ENCODE measurements around the gene MTF2.

MTF2 gene

GRCh38 chr1:93107395-93107794 lies 28.3 kb downstream of the MTF2 start:
- no peak overlapping the region for H3K4me3 ChIP-seq (ENCODE audit: low read length)
- TF ChIP-seq ZNF274 (IDR thresholded peaks at IDR 0.05; ENCODE audit: low read depth, low read length), result no peak

- H3K4me3 ChIP-seq (ENCODE audit: low read length), result no peak overlapping the region
- TF ChIP-seq ZNF274 (IDR thresholded peaks at IDR 0.05; ENCODE audit: low read depth, low read length), result no peak
These were observed 29.3 kb downstream of the MTF2 start for GRCh38 chr1:93108335-93108734.

GRCh38 chr1:93109578-93109977 lies 30.5 kb downstream of the MTF2 start:
- no peak for TF ChIP-seq ZNF274 (IDR thresholded peaks at IDR 0.05; ENCODE audit: low read depth, low read length)

GRCh38 chr1:93111065-93111464 lies 32.0 kb downstream of the MTF2 start:
- TF ChIP-seq ZNF274 (IDR thresholded peaks at IDR 0.05; ENCODE audit: low read depth, low read length), result no peak
- H3K4me3 ChIP-seq (ENCODE audit: low read length), result no peak overlapping the region

More at GRCh38 chr1:93109578-93109977, 30.5 kb downstream of the MTF2 start:
- H3K4me3 ChIP-seq (ENCODE audit: low read length), result no peak overlapping the region

GRCh38 chr1:93111561-93111960 lies 32.5 kb downstream of the MTF2 start:
- H3K4me3 ChIP-seq (ENCODE audit: low read length), result no peak overlapping the region
- TF ChIP-seq ZNF274 (IDR thresholded peaks at IDR 0.05; ENCODE audit: low read depth, low read length), result no peak

GRCh38 chr1:93113127-93113526 lies 34.0 kb downstream of the MTF2 start:
- no peak for TF ChIP-seq ZNF274 (IDR thresholded peaks at IDR 0.05; ENCODE audit: low read depth, low read length)
- H3K4me3 ChIP-seq (ENCODE audit: low read length), result no peak overlapping the region

DNA sequence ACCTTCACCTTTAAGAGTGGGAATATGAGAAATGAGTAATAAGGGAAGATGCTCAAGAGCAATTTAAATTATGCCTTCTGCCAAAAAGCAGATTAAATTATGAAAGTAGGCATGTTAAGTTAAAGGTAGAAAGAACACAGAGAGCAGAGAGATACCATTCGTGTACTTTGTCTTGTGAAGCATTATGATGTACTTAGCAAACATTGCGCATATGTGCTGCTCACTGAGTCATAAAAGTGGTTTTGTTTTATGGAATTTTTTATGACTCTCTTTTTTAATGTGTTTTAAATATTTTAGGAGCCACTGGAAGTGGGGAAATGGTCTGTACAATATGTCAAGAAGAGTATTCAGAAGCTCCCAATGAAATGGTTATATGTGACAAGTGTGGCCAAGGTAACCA lies 35.3 kb downstream of the MTF2 start:
- H3K4me3 ChIP-seq (ENCODE audit: low read length), result no peak overlapping the region
- no peak for TF ChIP-seq ZNF274 (IDR thresholded peaks at IDR 0.05; ENCODE audit: low read depth, low read length)

- TF ChIP-seq ZNF274 (IDR thresholded peaks at IDR 0.05; ENCODE audit: low read depth, low read length), result no peak
- H3K4me3 ChIP-seq (ENCODE audit: low read length), result no peak overlapping the region
These were observed 41.5 kb downstream of the MTF2 start for GRCh38 chr1:93120614-93121013.

DNA sequence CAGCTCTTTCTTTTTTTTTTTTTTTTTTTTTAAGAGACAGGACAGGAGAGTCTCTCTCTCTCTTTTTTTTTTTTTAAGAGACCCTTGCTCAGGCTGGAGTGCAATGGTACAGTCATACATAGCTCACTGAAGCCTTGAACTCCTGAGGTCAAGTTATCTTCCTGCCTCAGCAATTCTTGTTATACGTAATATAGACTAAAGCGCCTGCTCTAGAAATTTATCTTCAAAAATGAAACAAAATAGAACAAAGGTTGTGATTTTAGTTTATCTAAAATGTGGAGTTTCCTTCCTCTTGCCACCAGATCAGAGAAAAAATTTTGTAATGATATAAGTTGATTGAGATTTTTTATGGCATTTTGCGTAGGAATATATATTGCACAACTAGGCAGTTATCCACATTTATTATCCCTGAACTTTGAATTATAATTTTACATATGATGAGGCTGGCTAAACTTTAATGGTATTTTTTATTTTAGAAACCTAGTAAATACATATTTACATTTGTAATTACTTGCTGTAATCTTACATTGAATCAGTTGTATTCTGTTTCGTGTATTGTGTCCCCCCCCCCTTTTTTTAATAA lies 44.2 kb downstream of the MTF2 start:
- no peak overlapping the region for H3K4me3 ChIP-seq (ENCODE audit: low read length)

GRCh38 chr1:93124556-93125355 lies 45.7 kb downstream of the MTF2 start:
- H3K4me3 ChIP-seq (ENCODE audit: low read length), result no peak overlapping the region
- no peak for TF ChIP-seq ZNF274 (IDR thresholded peaks at IDR 0.05; ENCODE audit: low read depth, low read length)

More for the DNA sequence above, 44.2 kb downstream of the MTF2 start:
- TF ChIP-seq ZNF274 (IDR thresholded peaks at IDR 0.05; ENCODE audit: low read depth, low read length), result no peak

DNA sequence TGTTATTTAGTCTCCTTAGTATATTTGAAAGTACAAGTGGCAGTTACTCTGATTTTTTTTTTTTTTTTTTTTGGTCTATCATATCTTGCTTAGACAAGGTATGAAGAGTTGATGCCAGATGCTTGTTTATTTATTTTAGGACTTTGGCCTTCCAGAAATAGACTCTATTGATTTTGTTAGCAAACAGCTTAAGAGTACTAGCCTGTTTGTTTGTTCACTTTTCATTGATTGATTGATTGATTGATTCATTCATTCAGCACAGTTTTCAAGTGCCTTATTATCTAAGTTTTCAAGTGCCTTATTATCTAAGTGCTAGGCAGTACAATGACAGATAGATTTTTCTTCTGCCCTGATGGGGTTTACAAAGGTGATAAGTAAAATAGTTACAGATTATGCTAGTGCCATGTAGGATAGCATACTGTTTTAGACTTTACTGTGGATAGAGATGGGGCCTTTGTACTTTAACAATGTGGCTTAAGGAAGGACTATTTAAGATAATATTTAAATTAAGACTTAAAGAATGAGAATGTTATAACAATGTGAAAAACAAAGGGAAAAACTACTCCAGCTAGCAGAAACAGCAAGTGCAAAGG lies 50.5 kb downstream of the MTF2 start:
- TF ChIP-seq ZNF274 (IDR thresholded peaks at IDR 0.05; ENCODE audit: low read depth, low read length), result no peak
- H3K4me3 ChIP-seq (ENCODE audit: low read length), result no peak overlapping the region

DNA sequence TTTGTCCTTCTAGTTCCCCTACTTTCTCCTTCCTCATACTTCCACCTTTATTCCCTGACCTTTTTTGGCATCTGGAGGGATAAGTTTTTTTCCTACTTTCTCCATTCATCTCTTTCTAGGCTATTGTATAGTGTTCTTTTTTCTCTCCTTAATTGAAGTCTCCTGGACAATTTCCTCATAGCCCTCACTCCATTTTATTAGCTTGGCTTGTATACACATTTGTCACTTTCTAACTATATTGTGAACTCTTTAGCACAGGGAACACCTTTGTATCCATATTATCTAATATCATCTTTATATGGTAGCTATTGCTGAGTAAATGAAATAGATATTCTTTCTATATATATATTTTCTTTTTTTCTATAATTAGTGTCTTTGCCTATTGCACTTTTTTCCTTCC lies 53.6 kb downstream of the MTF2 start:
- H3K4me3 ChIP-seq (ENCODE audit: low read length), result no peak overlapping the region
- TF ChIP-seq ZNF274 (IDR thresholded peaks at IDR 0.05; ENCODE audit: low read depth, low read length), result no peak

DNA sequence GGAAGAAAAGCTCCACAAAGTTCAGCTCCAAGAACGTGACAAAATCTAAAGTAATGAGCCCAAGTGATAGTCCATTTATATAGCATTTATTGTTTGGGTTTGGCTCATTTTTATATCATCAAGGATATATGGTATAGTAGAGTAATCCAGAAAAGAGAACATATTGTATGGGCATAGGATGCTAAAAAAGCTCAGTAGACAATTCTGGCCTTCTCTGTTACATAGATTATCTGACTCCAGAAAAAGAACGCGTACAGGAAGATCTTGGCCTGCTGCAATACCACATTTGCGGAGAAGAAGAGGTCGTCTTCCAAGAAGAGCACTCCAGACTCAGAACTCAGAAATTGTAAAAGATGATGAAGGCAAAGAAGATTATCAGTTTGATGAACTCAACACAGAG lies 57.4 kb downstream of the MTF2 start:
- TF ChIP-seq ZNF274 (IDR thresholded peaks at IDR 0.05; ENCODE audit: low read depth, low read length), result no peak

GRCh38 chr1:93137604-93138292 lies 58.7 kb downstream of the MTF2 start:
- no peak overlapping the region for H3K4me3 ChIP-seq (ENCODE audit: low read length)
- no peak for TF ChIP-seq ZNF274 (IDR thresholded peaks at IDR 0.05; ENCODE audit: low read depth, low read length)

More for the DNA sequence above, 57.4 kb downstream of the MTF2 start:
- no peak overlapping the region for H3K4me3 ChIP-seq (ENCODE audit: low read length)
